OCI-LY1 (cell line): ENCODE measurements around the gene GNAT3.

Experiments
- CTCF ChIP-seq: fragments of 200-600 bp; sonication (generic), shearing (Covaris generic); IDR thresholded peaks from 2 replicates; pipeline ENCODE4 v1.5.1; 2017; ENCODE audit warnings: mild to moderate bottlenecking, antibody characterized with exemption, low read length, moderate library complexity, mixed read lengths
- EZH2 ChIP-seq: fragments of 200-600 bp; sonication (generic), shearing (Covaris generic); IDR thresholded peaks from 2 replicates; pipeline ENCODE4 v1.8.0; 2017; ENCODE audit warnings: borderline replicate concordance, mixed run types, mild to moderate bottlenecking, antibody characterized with exemption, low read length, moderate library complexity, mixed read lengths

GRCh38 chr7:80413383-80413945, 98.4 kb downstream of the GNAT3 start:
- TF ChIP-seq CTCF (no peak), EZH2 (no peak)
